Smooth muscle cell (in vitro differentiated cells): ENCODE results near the gene STARD3NL. TPM values are rescaled to one million over a fixed set of nuclear protein-coding genes. Genes with fewer than 3 reads are reported as not detected.
"Not testable (repeated sequence)": the region's sequence is repeated elsewhere in the genome, so short reads cannot be mapped to it uniquely, and the experiment has no call there.

Source experiments
- DNase-seq: peaks from one replicate; lab custom pipeline; 2025; ENCODE audit not compliant: unreplicated experiment; lab: John Stamatoyannopoulos, UW
- H2AFZ ChIP-seq: fragments of 200-600 bp; sonication (generic); 2 replicates; pipeline ENCODE4 v1.6.0; 2016; ENCODE audit warnings: antibody characterized with exemption, low read depth, mild to moderate bottlenecking
- H3F3A ChIP-seq: fragments of 200-600 bp; sonication (generic); 2 replicates; pipeline ENCODE4 v1.6.0; 2017; ENCODE audit warnings: antibody characterized with exemption, low read depth
- H3K27ac ChIP-seq: fragments of 200-600 bp; sonication (generic); 2 replicates; pipeline ENCODE4 v1.5.1; 2016; ENCODE audit warnings: low read depth, mild to moderate bottlenecking
- H3K27me3 ChIP-seq: fragments of 200-600 bp; sonication (generic); 2 replicates; pipeline ENCODE4 v1.6.1; 2016; ENCODE audit warnings: low read depth, mild to moderate bottlenecking
- H3K36me3 ChIP-seq: fragments of 200-600 bp; sonication (generic); 2 replicates; pipeline ENCODE4 v1.5.1; 2016; ENCODE audit warnings: low read depth
- H3K4me1 ChIP-seq: fragments of 200-600 bp; sonication (generic); 2 replicates; pipeline ENCODE4 v1.5.1; 2016; ENCODE audit warnings: low read depth
- H3K4me2 ChIP-seq: fragments of 200-600 bp; sonication (generic); 2 replicates; pipeline ENCODE4 v1.6.0; 2016; ENCODE audit warnings: mild to moderate bottlenecking
- H3K4me3 ChIP-seq: fragments of 200-600 bp; sonication (generic); 2 replicates; pipeline ENCODE4 v1.5.1; 2016; ENCODE audit warnings: mild to moderate bottlenecking
- H3K79me2 ChIP-seq: fragments of 200-600 bp; sonication (generic); 2 replicates; pipeline ENCODE4 v1.6.0; 2016; ENCODE audit warnings: low read depth, mild to moderate bottlenecking
- H3K9ac ChIP-seq: fragments of 200-600 bp; sonication (generic); 2 replicates; pipeline ENCODE4 v1.6.0; 2016; ENCODE audit warnings: low read depth
- H3K9me3 ChIP-seq: fragments of 200-600 bp; sonication (generic); replicated peaks from 2 replicates; pipeline ENCODE4 v1.5.1; 2016; ENCODE audit warnings: low read depth
- H4K20me1 ChIP-seq: fragments of 200-600 bp; sonication (generic); 2 replicates; pipeline ENCODE4 v1.6.0; 2016; ENCODE audit warnings: low read depth
- CTCF ChIP-seq: fragments of 200-600 bp; sonication (generic); IDR thresholded peaks from 2 replicates; pipeline ENCODE4 v1.5.1; 2017; ENCODE audit warnings: borderline replicate concordance, mild to moderate bottlenecking, antibody characterized with exemption; ENCODE audit not compliant: insufficient read depth, poor library complexity, severe bottlenecking
- WGBS: methylation state at CpG from one replicate; pipeline ENCODE4 v1.1.7; 2016; ENCODE audit warnings: low lambda C conversion rate; 5-methylcytosine and 5-hydroxymethylcytosine counted together
- polyA plus RNA-seq: library from polyadenylated mRNA; unstranded; fragments of >200 nt; fragmentation: Nextera tagmentation; extraction: Ambion mirVana; gene quantifications from 2 replicates; pipeline ENCODE4 v1.2.1, GENCODE V29; 2016
- total RNA-seq: library from RNA; depleted of rRNA; stranded (reverse); fragments of >200 nt; gene quantifications from 2 replicates; pipeline ENCODE4 v1.2.3, GENCODE V29; 2014

The STARD3NL gene
- total and polyA plus RNA-seq, 2 experiments from 2014 or later, result 62.5 to 81.6 TPM

- DNase-seq, result no peak
- 72% methylated on average over 3 of the region's 3 CpGs for WGBS
- no peak overlapping the region for H3K4me2 ChIP-seq
- no peak overlapping the region for H3K27ac ChIP-seq
- no peaks in the 10 kb centered on the region for H3F3A ChIP-seq
- H2AFZ ChIP-seq, result no peak overlapping the region
- no peak overlapping the region for H3K9ac ChIP-seq
- no peaks in the 10 kb centered on the region for H3K9me3 ChIP-seq
- H3K79me2 ChIP-seq, result no peaks in the 10 kb centered on the region
- H3K4me1 ChIP-seq, result no peaks in the 10 kb centered on the region
- H4K20me1 ChIP-seq, result no peaks in the 10 kb centered on the region
- TF ChIP-seq CTCF, result no peak
- no peaks in the 10 kb centered on the region for H3K27me3 ChIP-seq
- no peaks in the 10 kb centered on the region for H3K36me3 ChIP-seq
- no peak overlapping the region for H3K4me3 ChIP-seq
These were observed 67.4 kb downstream of the STARD3NL start for GRCh38 chr7:38245409-38245977.

- Histone ChIP-seq H3K9ac (no peak overlapping the region), H3K4me1 (no peaks in the 10 kb centered on the region), H3K9me3 (no peaks in the 10 kb centered on the region), H4K20me1 (no peaks in the 10 kb centered on the region), H3K27ac (no peak overlapping the region), H3K4me2 (no peak overlapping the region), H3K79me2 (no peaks in the 10 kb centered on the region), H3F3A (no peaks in the 10 kb centered on the region), H3K4me3 (no peak overlapping the region), H3K27me3 (no peaks in the 10 kb centered on the region), H3K36me3 (no peaks in the 10 kb centered on the region), H2AFZ (no peak overlapping the region)
- no peak for TF ChIP-seq CTCF
- no peak for DNase-seq
- 87% methylated on average over 5 of the region's 5 CpGs for whole genome bisulfite sequencing
These were observed 70.1 kb downstream of the STARD3NL start for GRCh38 chr7:38248069-38248567.

- not testable (repeated sequence) for H3K9ac ChIP-seq, DNase-seq, H3F3A ChIP-seq, H3K4me2 ChIP-seq, H2AFZ ChIP-seq, H3K4me1 ChIP-seq, H4K20me1 ChIP-seq, H3K79me2 ChIP-seq, H3K9me3 ChIP-seq, H3K36me3 ChIP-seq, H3K27me3 ChIP-seq, H3K4me3 ChIP-seq, H3K27ac ChIP-seq
- WGBS, result 93% methylated on average over 3 of the region's 3 CpGs
These were observed 71.8 kb downstream of the STARD3NL start for GRCh38 chr7:38249849-38250248.

- no peak overlapping the region for H2AFZ ChIP-seq
These were observed 79.3 kb downstream of the STARD3NL start for GRCh38 chr7:38257350-38257677.

GRCh38 chr7:38259157-38259556 is 81.1 kb downstream of the STARD3NL start:
- not testable (repeated sequence) for H2AFZ ChIP-seq, H3K27ac ChIP-seq, H3K4me3 ChIP-seq, DNase-seq, H3K36me3 ChIP-seq, H3K4me1 ChIP-seq, H3K79me2 ChIP-seq, H3K4me2 ChIP-seq, H3K27me3 ChIP-seq, H4K20me1 ChIP-seq, H3K9ac ChIP-seq, H3K9me3 ChIP-seq, H3F3A ChIP-seq
- WGBS, result 94% methylated on average over 8 of the region's 8 CpGs

More at GRCh38 chr7:38257350-38257677, 79.3 kb downstream of the STARD3NL start:
- Histone ChIP-seq H3K27ac (no peak overlapping the region), H3K4me2 (no peak overlapping the region), H4K20me1 (no peaks in the 10 kb centered on the region), H3F3A (no peaks in the 10 kb centered on the region), H3K27me3 (no peaks in the 10 kb centered on the region), H3K4me3 (no peak overlapping the region), H3K36me3 (no peaks in the 10 kb centered on the region), H3K79me2 (no peaks in the 10 kb centered on the region), H3K4me1 (no peaks in the 10 kb centered on the region), H3K9me3 (no peaks in the 10 kb centered on the region), H3K9ac (no peak overlapping the region)
- TF ChIP-seq CTCF, result no peak
- WGBS, result 93% methylated on average over 2 of the region's 2 CpGs
- no peak for DNase-seq

GRCh38 chr7:38261601-38262000 is 83.6 kb downstream of the STARD3NL start:
- not testable (repeated sequence) for H3K27me3 ChIP-seq, H2AFZ ChIP-seq, H3K9me3 ChIP-seq, H4K20me1 ChIP-seq, DNase-seq, H3F3A ChIP-seq, H3K27ac ChIP-seq, H3K36me3 ChIP-seq, H3K4me2 ChIP-seq, H3K4me1 ChIP-seq, H3K9ac ChIP-seq, H3K79me2 ChIP-seq, H3K4me3 ChIP-seq
- 92% methylated on average over 12 of the region's 12 CpGs for WGBS
